ENCODE results near the gene TOR2A. TPM values are rescaled to one million over a fixed set of nuclear protein-coding genes. Genes with fewer than 3 reads are reported as not detected.

The TOR2A gene
- 23.4 and 24.7 TPM in 2 replicates for total RNA-seq

DNA sequence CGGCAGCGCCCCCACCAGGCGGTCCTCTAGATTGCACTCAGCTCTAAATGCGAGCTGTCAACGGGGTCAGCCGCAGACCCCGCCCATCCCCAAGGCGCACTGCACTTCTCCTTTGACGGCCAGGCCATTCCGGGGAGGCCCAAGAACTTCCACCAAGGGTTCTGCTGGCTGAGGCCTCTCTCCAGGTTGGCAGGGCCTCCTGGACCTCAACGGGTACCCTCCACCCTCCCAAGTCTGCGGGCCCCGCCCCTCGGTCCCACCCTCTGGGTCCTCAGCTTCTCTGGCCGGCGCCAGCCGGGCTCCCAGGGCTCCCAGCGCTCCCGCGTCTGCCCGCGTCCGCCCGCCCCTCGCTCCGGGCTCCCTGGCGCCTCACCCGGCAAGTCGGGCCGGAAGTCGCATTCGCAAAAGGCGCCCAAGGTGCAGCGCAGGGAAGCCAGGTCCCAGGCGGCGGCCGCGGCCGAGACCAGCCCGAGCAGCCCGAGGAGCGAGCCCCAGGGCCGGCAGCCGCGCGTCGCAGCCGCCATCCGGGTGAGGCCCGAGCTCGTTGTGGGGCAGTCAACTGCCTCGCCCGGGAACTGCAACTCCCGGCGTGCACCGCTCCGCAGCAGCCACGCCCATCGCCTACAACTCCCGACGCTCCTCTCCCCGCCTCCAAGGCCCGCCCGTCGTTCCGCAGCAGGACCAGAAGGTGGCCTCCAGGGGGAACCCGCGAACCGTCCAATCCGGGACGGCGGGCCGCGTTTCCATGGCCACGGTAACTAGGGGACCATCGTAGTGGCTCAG lies at the start of gene TOR2A:
TOR2A (minus strand) TSS at position 548 of the 783 bp plus-strand sequence; CDS start at position 524, 24 bp downstream.
- intact Hi-C loops (cut with micrococcal nuclease): loop anchor here (1.0 to 10.0 kb wide), 9 partner anchors 20 to 510 kb away; partner anchors contain the start of genes PTRH1 and ZNF79

DNA sequence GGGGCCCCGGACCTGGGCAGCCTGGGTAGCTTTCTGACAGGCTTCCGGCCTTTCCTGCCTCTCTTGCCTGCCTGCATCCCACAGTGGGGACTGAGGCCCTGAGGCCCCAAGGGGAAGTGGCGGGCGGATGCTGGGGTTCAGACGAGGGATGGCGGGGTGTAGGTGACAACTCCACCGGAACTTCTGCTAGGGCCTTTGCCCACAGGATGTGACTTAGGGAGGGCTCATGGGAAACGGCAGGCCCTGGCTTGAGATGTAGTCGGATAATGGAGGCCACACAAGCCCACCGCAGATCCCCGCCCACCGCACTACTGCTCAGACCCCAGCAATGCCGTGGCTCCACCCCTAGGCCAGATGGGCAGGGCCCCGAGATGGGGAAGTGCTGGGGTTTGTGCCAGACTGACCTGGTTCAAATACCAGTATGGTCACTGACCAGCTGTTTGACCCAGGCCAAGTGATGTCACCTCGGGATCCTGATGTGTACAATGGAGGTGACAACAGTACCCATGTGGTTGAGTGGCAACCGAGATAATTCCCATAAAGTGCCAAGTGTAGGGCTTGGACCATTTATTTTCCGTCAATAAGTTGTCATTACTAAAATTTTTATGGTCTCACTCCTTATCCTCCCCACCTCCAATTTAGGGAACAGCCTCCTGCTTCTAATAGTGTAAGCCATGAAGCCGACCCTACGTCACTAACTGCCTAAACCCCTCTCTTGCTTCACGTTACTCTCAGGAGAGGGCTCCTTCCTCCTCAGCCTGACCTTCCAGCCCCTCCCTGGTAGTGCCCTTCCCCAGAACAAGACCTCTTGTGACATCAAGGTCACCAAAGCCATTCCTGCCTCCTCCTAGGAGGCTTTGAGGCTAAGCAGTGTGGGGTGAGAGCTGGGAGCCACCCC lies 48.3 kb upstream of the TOR2A start:
- intact Hi-C loops (cut with micrococcal nuclease): loop anchor here (2.0 to 5.0 kb wide), 2 partner anchors 133 to 244 kb away; partner anchors contain the start of gene ST6GALNAC4

DNA sequence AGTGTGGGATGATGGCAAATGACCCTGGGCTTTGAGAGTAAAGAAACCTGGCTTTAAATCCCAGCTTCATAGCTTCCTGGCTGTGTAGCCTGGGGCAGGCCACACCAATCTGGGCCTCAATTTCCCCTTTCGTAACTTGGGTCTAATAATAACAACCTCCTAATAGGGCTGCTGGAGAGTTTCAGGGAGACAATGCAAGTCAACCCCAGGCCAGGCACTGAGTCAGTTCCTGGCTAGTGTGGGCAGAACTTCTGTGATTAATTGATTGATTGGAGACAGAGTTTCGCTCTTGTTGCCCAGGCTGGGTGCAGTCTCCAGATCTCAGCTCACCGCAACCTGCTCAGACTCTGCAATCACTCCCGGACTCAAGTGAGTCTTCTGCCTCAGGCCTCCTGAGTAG lies 46.7 kb upstream of the TOR2A start:
- intact Hi-C loops (cut with micrococcal nuclease): loop anchor here (5.0 kb wide), 1 partner anchor 245 kb away; no protein-coding TSS in a partner anchor

DNA sequence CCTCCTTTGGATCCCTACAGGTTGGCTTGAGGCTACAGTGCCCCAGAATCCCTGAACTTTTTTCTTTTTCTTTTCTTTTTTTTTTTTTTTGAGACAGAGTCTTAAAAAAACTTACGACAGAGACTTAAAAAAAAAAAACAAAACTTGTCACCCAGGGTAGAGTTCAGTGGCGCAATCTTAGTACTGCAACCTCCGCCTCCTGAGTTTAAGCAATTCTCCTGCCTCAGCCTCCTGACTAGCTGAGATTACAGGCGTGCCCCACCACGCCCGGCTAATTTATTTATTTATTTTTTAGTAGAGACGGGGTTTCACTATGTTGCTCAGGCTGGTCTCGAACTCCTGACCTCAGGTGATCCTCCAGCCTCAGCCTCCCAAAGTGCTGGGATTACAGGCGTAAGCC lies 45.8 kb upstream of the TOR2A start:
- intact Hi-C loops (cut with micrococcal nuclease): loop anchor here (5.0 kb wide), 1 partner anchor 246 kb away; no protein-coding TSS in a partner anchor

DNA sequence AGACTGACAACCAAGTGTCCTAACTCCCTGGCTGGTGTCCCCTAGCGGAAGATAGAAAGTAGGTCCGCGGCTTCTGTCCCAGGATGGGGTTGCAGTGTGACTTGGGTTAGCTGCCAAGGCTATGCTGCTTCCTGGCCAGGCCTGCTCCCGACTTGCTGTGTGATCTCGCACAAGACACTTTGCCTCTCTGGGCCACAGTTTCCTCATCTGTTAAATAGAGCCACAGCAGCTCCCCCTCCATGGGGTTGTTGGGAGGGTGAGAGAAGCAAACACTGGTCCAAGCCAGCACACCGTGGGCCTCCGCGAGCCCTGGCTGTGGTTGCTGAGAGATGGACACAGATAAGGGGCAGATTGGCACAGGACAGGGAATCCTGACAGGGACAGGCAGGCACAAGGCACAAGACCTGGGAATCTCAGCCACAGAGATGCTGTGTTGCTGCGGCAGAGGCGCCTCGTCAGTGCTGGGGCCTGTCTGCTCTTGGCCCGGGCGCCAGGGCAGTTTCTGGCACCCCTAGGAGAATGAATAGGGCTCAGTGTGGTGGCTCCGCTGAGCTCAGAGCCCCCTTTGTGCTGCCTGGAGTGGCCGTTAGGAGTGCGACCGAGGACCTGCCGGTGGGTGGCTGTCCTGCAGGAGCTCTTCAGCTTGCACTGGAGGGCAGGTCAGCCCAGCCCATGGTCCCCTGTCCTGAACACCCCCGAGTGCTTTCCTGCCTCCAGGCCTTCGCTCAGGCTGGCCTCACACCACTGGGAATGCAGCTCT lies 45.2 kb upstream of the TOR2A start:
- intact Hi-C loops (cut with micrococcal nuclease): loop anchor here (5.0 kb wide), 1 partner anchor 247 kb away; no protein-coding TSS in a partner anchor

DNA sequence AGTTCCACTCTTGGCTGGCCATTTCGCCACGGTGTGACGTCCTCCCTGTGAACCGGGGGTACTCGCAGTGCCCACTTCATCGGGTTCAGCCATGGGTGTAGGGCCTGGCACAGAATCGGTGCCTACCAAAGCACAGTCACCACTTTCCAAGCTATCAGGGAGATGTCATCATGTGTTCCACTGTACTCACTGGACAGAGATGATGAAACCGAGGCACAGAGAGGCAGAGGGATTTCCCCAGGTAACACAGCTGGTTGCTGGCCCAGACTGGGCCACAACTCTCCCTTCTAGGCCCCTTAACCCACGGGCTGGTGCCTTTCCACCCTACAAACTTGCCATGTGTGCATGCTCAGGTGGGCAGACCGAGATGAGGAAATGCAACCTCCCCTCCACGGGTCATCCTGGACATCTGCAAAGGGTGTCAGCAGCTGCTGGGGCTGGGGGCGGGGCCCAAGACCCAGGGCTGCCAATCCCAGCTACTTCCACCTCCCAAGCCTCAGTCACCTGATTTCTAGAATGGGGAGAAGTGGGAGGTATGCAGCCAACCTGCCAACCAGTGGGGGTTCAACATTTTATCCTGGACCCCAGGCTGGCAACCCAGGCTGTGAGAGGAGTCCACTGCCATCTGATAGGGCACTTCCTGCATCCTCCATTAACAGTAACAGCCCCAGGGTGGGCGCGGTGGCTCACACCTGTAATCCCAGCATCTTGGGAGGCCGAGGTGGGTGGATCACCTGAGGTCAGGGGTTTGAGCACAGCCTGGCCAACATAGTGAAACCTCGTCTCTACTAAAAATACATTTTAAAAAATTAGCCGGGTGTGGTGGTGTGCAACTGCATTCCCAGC lies 44.3 kb upstream of the TOR2A start:
- intact Hi-C loops (cut with micrococcal nuclease): no loop called here

DNA sequence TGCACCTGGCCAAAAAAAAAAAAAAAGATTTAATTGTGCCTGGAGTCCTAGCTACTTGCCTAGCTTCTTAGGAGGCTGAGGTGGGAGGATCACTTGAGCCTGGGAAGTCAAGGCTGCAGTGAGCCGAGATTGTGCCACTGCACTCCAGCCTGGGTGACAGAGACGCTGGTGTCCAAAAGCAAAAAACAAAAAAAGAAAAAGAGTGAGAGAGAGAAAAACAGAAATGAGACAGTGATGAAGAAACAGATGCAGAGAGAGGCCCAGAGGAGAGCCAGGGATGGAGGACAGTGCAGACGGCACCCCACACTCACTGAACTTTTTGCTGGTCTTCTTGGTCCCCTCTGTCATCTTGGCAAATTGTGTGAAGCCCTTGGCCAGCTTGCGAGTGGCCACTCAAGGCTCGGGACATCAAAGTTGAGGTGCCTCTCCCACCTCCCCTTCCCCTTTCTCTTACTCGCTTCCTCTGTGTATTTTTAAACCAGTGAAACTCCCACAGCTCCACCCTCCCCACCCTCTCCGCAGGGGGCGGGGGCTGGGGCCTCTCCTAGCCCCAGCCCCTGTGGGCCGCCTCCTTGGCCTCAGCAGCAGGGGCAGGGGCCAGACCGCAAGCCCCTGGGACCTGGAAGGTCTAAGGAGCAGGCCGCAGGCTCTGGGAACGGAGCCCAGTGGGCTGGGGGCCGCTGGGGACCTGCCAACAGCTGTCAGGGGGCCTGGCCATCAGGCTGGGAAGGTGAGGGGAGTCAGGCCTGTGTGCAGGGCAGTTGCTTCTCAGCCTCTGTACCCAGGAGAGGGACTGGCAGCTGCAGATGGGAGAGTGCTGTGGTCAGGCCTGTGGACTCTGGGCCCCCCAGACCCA lies 43.4 kb upstream of the TOR2A start, which contains the start of gene SH2D3C:
SH2D3C (minus strand) TSS at position 387 of the 856 bp plus-strand sequence; CDS start at position 348, 39 bp downstream.
- intact Hi-C loops (cut with micrococcal nuclease): no loop called here

DNA sequence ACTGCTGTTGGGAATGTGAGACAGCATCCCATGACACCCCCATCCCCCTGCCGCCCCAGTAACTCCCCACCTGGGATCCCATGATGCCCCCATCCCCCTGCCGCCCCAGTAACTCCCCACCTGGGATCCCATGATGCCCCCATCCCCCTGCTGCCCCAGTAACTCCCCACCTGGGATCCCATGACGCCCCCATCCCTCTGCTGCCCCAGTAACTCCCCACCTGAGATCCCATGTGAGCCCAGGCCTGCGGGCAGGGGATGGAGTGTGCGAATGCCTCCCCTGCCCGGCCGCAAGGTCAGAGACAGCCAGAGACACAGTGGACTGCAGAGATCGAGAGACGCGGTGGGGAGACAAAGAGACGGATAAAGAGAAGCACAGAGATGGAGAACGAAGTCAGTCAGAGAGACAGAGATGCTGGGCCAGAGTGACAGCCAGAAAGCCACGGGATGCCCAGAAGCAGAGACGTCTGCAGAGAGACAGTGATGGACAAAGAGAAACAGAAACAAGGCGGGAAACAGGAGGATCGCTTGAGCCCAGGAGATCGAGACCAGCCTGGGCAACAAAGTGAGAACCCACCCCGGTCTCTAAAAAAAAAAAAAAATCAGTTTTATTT lies 42.4 kb upstream of the TOR2A start:
- intact Hi-C loops (cut with micrococcal nuclease): no loop called here

DNA sequence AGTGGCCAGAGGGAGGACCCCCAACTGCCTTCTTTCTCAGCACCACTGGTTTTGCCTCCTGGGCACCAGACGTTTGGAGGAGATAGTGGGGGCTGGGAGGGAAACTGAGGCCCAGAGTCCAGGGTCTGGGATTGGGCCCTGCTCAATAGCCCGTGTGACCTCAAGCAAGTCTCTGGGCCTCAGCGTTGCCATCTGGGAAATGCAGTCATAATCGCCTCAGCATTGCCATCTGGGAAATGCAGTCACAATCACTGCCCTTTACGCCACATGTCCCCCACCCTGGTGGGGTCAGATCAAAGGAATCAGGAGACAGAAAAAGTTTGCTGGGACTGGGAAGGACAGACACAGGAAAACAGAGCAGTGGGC lies 41.8 kb upstream of the TOR2A start:
- intact Hi-C loops (cut with micrococcal nuclease): loop anchor here (1.0 kb wide), 1 partner anchor 8 kb away; no protein-coding TSS in a partner anchor

DNA sequence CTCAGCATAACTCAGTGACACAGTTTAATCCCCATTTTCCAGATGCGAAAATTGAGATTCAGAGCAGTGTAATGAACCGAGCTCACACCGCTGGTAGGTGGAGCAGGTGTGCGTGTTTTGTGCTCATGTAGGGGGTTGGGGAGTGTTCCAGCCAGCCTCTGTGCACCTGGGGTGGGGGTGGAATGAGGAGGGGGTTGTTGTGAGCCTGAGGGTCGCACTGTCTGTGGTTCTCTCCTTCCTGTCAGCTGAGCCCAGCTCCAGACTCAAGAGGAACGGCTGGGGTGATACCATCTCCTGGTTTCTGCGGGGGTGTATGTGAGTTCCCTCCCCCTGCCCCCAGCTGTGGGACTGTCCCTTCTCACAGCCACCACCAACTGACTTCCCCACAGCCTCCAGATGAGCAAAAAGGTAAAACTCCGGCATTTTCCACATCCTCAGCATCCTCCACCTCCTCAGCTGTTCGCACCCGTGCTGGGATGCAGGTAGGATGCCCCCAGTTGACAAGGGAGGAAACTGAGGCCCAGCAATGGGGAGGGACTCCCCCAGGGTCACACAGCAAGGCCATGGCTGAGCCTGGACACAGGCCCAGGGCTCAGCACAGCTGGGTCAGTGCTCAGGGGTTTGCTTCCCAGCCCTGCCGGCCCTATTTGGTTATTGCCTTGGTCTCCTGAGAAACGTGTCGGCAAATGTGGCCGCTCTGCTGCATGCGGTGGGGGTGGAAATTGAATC lies 41.3 kb upstream of the TOR2A start:
- intact Hi-C loops (cut with micrococcal nuclease): loop anchor here (1.0 kb wide), 1 partner anchor 9 kb away; no protein-coding TSS in a partner anchor

DNA sequence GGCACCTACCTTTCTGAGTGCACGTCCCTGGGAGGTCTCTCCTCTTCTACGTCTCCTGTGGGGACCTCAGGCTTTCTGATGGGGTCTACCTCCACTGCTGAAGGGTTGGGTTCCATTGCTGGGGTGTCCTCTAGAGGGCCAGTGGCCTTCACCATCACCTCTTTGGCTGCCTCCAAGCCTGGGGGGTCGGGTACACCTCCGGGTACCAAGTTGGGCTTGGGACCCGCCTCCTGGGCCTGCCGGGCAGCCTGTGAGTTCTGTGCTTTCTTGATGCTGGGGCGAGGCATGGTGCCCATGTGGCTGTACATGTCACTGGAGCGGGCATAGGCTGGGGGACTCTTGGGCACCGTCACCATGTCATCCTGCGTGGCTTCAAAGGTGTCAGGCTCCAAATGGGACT lies 38.9 kb upstream of the TOR2A start:
- intact Hi-C loops (cut with micrococcal nuclease): loop anchor here (5.0 kb wide), 3 partner anchors 143 to 353 kb away; partner anchors contain the start of genes PTGES2 and ST6GALNAC4

DNA sequence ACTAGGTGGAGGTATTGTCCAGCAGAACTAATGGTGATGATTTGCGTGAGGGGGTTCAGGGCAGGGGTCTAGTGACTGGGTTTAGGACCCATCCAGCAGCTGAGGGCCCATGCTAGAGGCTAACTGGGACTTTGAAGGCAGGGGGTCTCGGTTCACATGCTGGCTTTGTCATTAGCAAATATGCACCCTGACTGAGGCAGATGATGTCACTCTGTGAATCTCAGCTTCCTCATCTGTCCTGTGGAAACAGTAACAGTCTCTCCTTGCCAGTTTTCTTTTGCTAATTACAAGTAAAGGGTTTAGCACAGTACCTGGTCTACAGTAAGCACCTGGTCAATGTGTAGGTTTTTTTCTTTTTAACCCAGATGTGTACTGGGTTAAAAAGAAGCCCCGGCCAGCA lies 38.2 kb upstream of the TOR2A start:
- intact Hi-C loops (cut with micrococcal nuclease): loop anchor here (5.0 kb wide), 3 partner anchors 144 to 354 kb away; partner anchors contain the start of genes PTGES2 and ST6GALNAC4

DNA sequence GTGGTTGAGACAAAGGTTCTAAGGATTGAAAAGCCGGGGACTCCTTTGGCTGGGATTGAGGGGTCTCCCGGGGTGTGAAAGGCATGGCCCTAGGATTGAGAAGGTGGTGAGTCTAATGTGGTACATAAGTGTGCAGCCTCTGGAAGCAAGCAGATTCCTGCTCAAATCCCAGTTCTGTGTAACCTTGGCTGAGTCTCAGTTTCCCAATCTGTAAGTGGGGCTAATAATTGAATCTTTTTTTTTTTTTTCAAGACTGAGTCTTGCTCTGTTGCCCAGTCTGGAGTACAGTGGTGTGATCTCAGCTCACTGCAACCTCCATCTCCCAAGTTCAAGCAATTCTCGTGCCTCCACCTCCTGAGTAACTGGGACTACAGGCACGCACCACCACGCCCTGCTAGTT lies 37.5 kb upstream of the TOR2A start:
- intact Hi-C loops (cut with micrococcal nuclease): loop anchor here (5.0 kb wide), 3 partner anchors 145 to 355 kb away; partner anchors contain the start of genes PTGES2 and ST6GALNAC4

DNA sequence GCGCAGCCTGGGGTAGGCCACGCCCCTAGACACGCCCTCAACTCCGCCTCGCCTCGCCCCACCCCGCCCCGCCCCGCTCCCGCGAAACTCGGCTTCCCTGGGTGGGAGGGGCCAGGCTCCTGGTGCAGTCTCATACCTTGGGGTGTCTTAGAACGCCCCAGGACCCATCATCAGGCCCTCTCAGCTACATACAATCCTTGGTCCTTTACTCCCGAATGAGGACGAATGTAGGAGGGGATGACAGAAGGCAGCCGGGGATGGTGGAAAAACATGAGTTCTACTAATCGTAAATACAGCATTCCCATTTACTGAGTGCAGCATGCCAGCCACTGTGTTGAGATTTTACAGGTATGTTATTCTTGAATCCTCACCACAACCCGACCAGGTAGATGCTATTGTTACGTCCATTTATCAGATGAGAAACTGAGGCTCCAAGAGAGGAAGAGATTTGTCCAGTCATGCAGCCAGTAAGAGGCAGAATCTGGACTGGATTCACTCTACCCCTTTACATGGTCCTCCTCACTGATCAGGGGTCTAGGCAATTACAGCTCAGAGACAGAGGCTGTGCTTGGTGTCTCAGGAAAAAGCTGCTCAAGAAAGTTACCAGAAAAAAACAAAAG lies 36.6 kb upstream of the TOR2A start:
- intact Hi-C loops (cut with micrococcal nuclease): loop anchor here (1.0 to 5.0 kb wide), 7 partner anchors 14 to 356 kb away; partner anchors contain the start of genes FPGS, LRSAM1, PTGES2 and RPL12

DNA sequence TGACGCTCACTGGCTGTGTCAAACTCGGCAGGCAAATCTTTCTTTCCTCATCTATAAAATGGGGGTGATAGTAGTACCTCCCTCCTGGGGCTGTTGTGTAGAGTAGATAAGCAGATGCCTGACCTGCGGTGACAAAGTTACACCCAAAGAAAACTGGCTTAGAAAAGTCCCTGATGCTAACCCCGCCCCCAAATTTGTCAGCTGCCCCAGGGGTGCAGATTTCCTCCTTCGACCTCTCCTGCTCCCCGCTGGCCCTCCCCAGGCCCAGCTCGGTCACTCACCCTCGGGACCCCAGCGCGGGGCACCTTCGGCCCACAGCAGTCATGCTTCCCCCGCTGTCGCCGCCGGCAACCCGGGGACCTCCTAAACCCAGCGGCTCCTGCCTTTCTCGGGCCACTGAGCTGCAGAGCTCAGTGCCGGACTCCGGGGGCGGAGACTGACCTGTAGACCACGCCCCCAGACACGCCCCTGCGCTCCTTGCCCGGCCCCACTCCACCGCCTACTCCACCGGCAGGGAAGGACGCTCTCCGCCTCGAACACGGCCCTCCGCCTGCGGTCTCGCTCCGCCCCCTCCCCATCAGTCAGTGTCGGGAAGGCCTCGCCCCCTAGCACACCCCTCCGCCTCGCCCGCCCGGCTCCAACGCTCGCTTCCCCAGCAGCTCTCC lies 35.9 kb upstream of the TOR2A start:
- intact Hi-C loops (cut with micrococcal nuclease): loop anchor here (1.0 to 5.0 kb wide), 7 partner anchors 14 to 356 kb away; partner anchors contain the start of genes FPGS, LRSAM1, PTGES2 and RPL12

DNA sequence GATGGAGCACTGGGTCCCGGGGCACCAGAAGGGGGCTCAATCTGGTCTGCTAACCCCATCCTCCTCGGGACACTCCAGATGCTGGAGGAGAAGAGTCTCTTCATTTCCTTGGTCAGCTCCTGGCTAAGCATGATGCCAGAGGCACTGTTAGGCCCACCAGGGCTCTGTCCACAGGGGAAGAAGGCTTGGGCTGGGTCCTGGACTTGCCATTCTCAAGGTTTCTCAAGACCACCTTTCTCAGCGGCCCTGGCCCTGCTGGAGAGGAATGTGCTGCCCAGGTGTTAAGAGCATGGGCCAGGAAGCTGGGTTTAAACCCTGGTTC lies 35.5 kb upstream of the TOR2A start:
- intact Hi-C loops (cut with micrococcal nuclease): loop anchor here (2.0 to 5.0 kb wide), 4 partner anchors 32 to 357 kb away; partner anchors contain the start of genes FPGS, PTGES2 and ST6GALNAC4

All from T-helper 2 cell treated with Interferon-gamma antibody and Interleukin-4, amounts not matched to agents 100 ng/mL and 5 ng/mL, for 36 hours (primary cell).